ENCODE results near the gene ADAMTS12. TPM values are rescaled to one million over a fixed set of nuclear protein-coding genes. Genes with fewer than 3 reads are reported as not detected.

The ADAMTS12 gene
- total RNA-seq, 1 experiment from 2014 or later: 1.2 TPM

- no TSS peak for BruUV-seq (replicated peaks)
- H3K27me3 Mint-ChIP-seq (ENCODE audit: unreplicated experiment): no peaks in the 10 kb centered on the region
- DNase-seq: no peak
- CTCF ChIA-PET: no interaction called here
- H3K27ac Mint-ChIP-seq (ENCODE audit: unreplicated experiment): no peak overlapping the region
- H3K4me3 Mint-ChIP-seq (ENCODE audit: low read depth, unreplicated experiment): no peak overlapping the region
- intact Hi-C loops (cut with micrococcal nuclease; ENCODE audit: unreplicated experiment): no loop called here
- no peaks in the 10 kb centered on the region for H3K4me1 Mint-ChIP-seq (ENCODE audit: low read depth, unreplicated experiment)
- peaks cover 17% of the 10 kb centered on the region for H3K9me3 Mint-ChIP-seq (ENCODE audit: low read depth, unreplicated experiment)
- TF ChIP-seq CTCF (IDR thresholded peaks at IDR 0.05; ENCODE audit: unreplicated experiment): no peak
- no peaks in the 10 kb centered on the region for H3K36me3 Mint-ChIP-seq (ENCODE audit: insufficient read depth, unreplicated experiment)
These were observed 195.4 kb downstream of the ADAMTS12 start for GRCh38 chr5:33696411-33696810.

GRCh38 chr5:33692980-33693379 is 198.8 kb downstream of the ADAMTS12 start:
- Mint-ChIP-seq H3K9me3 (ENCODE audit: low read depth, unreplicated experiment) (peaks cover 17% of the 10 kb centered on the region), H3K27ac (ENCODE audit: unreplicated experiment) (no peak overlapping the region), H3K27me3 (ENCODE audit: unreplicated experiment) (no peaks in the 10 kb centered on the region), H3K36me3 (ENCODE audit: insufficient read depth, unreplicated experiment) (no peaks in the 10 kb centered on the region), H3K4me3 (ENCODE audit: low read depth, unreplicated experiment) (no peak overlapping the region), H3K4me1 (ENCODE audit: low read depth, unreplicated experiment) (no peaks in the 10 kb centered on the region)
- CTCF ChIA-PET: no interaction called here
- TF ChIP-seq CTCF (IDR thresholded peaks at IDR 0.05; ENCODE audit: unreplicated experiment): no peak
- intact Hi-C loops (cut with micrococcal nuclease; ENCODE audit: unreplicated experiment): no loop called here
- DNase-seq: no peak
- BruUV-seq (replicated peaks): no TSS peak

- H3K9me3 Mint-ChIP-seq (ENCODE audit: low read depth, unreplicated experiment): peaks cover 14% of the 10 kb centered on the region
- intact Hi-C loops (cut with micrococcal nuclease; ENCODE audit: unreplicated experiment): no loop called here
- H3K36me3 Mint-ChIP-seq (ENCODE audit: insufficient read depth, unreplicated experiment): no peaks in the 10 kb centered on the region
- no peak for TF ChIP-seq CTCF (IDR thresholded peaks at IDR 0.05; ENCODE audit: unreplicated experiment)
- no TSS peak for BruUV-seq (replicated peaks)
- no peaks in the 10 kb centered on the region for H3K4me1 Mint-ChIP-seq (ENCODE audit: low read depth, unreplicated experiment)
- CTCF ChIA-PET: no interaction called here
- no peak overlapping the region for H3K27ac Mint-ChIP-seq (ENCODE audit: unreplicated experiment)
- H3K27me3 Mint-ChIP-seq (ENCODE audit: unreplicated experiment): no peaks in the 10 kb centered on the region
- DNase-seq: no peak
- H3K4me3 Mint-ChIP-seq (ENCODE audit: low read depth, unreplicated experiment): no peak overlapping the region
These were observed 199.9 kb downstream of the ADAMTS12 start for GRCh38 chr5:33691856-33692255.

- no peak for TF ChIP-seq CTCF (IDR thresholded peaks at IDR 0.05; ENCODE audit: unreplicated experiment)
- DNase-seq: no peak
- CTCF ChIA-PET: no interaction called here
- intact Hi-C loops (cut with micrococcal nuclease; ENCODE audit: unreplicated experiment): no loop called here
- Mint-ChIP-seq H3K4me3 (ENCODE audit: low read depth, unreplicated experiment) (no peak overlapping the region), H3K4me1 (ENCODE audit: low read depth, unreplicated experiment) (no peaks in the 10 kb centered on the region), H3K36me3 (ENCODE audit: insufficient read depth, unreplicated experiment) (no peaks in the 10 kb centered on the region), H3K27ac (ENCODE audit: unreplicated experiment) (no peak overlapping the region), H3K9me3 (ENCODE audit: low read depth, unreplicated experiment) (peaks cover 13% of the 10 kb centered on the region), H3K27me3 (ENCODE audit: unreplicated experiment) (no peaks in the 10 kb centered on the region)
- BruUV-seq (replicated peaks): no TSS peak
These were observed 201.2 kb downstream of the ADAMTS12 start for GRCh38 chr5:33690374-33691135.

All from Calu3 (cell line).